Activated B cell treated with CpG ODN at 0.5 μM for 24 hours (primary cell): ENCODE data around the gene KAT6B. TPM values are rescaled to one million over a fixed set of nuclear protein-coding genes. Genes with fewer than 3 reads are reported as not detected.

Experiments
- ATAC-seq: fragments of 200-7000 bp; cut with Tn5 transposase; one replicate; pipeline ENCODE4 v1.10.0; 2021; ENCODE audit warnings: low read depth, mild to moderate bottlenecking, moderate library complexity
- CTCF ChIA-PET: fragments of 350-600 bp; sonication (Branson Sonifier 250); formaldehyde crosslinking; loops from one replicate; lab custom pipeline; 2021; ENCODE audit warnings: antibody characterized with exemption; lab: Charles Lee
- POLR2A ChIA-PET: fragments of 350-600 bp; sonication (Branson Sonifier 250); formaldehyde crosslinking; loops from one replicate; lab custom pipeline; 2021; ENCODE audit warnings: antibody characterized with exemption; lab: Charles Lee
- DNase-seq: peaks from one replicate; pipeline ENCODE4 v3.0.0; 2022
- H3K27ac Mint-ChIP-seq: one replicate; pipeline ENCODE4 v1.8.0; 2020; ENCODE audit warnings: mixed read lengths
- H3K27me3 Mint-ChIP-seq: one replicate; pipeline ENCODE4 v1.8.0; 2021; ENCODE audit warnings: mixed read lengths
- H3K36me3 Mint-ChIP-seq: one replicate; pipeline ENCODE4 v1.8.0; 2021; ENCODE audit warnings: low read depth, mixed read lengths
- H3K4me1 Mint-ChIP-seq: one replicate; pipeline ENCODE4 v1.8.0; 2021; ENCODE audit warnings: mixed read lengths
- H3K4me3 Mint-ChIP-seq: one replicate; pipeline ENCODE4 v1.8.0; 2020; ENCODE audit warnings: mild to moderate bottlenecking, mixed read lengths
- H3K9me3 Mint-ChIP-seq: one replicate; pipeline ENCODE4 v1.8.0; 2020; ENCODE audit warnings: mixed read lengths
- CTCF ChIP-seq: fragments of 200-600 bp; IDR thresholded peaks from one replicate; pipeline ENCODE4 v1.8.0; 2022; ENCODE audit warnings: antibody characterized with exemption, mild to moderate bottlenecking
- intact Hi-C: fragments of 100-400 bp; cut with micrococcal nuclease; formaldehyde crosslinking; loops from one replicate; pipeline ENCODE4 v1.15.1; 2024
- total RNA-seq: library from RNA; stranded (reverse); gene quantifications from 2 replicates; pipeline ENCODE4 v1.2.3, GENCODE V29; 2022

KAT6B gene
- total RNA-seq, 1 donor from 2014 or later, result 45.2 TPM

DNA sequence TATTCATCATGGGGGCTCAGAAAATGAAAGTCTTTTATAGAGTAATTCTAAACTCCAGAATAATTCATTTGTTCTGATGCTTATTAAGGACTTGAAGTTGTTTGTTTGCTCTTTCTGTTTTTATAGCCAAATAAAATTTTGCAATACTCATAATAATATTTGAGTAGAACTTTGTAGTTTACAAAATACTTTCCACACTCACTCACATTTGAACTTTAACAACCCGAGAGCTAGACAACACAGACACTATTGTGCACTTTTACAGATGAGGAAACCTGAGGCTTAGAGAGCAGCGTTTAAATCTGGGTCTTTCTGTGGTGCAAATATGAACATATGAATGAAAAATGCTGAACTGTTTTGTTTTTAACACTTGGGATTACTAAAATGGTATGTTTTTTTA is 126.8 kb downstream of the KAT6B start:
- Mint-ChIP-seq H3K36me3 (no peaks in the 10 kb centered on the region), H3K9me3 (no peaks in the 10 kb centered on the region), H3K4me1 (peaks cover 10% of the 10 kb centered on the region), H3K4me3 (no peak overlapping the region), H3K27me3 (no peaks in the 10 kb centered on the region), H3K27ac (no peak overlapping the region)
- ATAC-seq (no peak), DNase-seq (no peak)
- CTCF ChIA-PET, result no interaction called here
- intact Hi-C loops, result no loop called here
- POLR2A ChIA-PET, result no interaction called here
- no peak for TF ChIP-seq CTCF

DNA sequence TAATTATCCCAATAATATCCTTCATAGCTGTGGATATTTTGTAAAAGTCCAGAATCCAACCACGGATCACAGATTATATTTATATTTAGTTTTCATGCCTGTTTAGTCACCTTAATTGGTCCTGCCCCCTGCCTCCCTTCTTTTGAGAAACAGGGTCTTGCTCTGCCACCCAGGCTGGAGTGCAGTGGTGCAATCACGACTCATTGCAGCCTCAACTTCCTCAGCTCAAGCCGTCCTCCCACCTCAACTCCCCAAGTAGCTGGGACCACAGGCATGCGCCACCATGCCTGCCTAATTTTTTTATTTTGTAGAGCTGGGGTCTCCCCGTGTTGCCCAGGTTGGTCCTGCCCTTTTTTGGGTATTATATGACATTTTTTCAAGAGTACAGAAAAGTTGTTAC is 129.4 kb downstream of the KAT6B start:
- TF ChIP-seq CTCF, result no peak
- Mint-ChIP-seq H3K4me3 (no peak overlapping the region), H3K9me3 (no peaks in the 10 kb centered on the region), H3K36me3 (peaks cover 2% of the 10 kb centered on the region), H3K27me3 (no peaks in the 10 kb centered on the region), H3K27ac (no peak overlapping the region), H3K4me1 (peaks cover 2% of the 10 kb centered on the region)
- ChIA-PET CTCF (no interaction called here), POLR2A (no interaction called here)
- no peak for DNase-seq
- no peak for ATAC-seq
- intact Hi-C loops, result no loop called here

GRCh38 chr10:74956555-74957111 is 130.2 kb downstream of the KAT6B start:
- Mint-ChIP-seq H3K27ac (no peak overlapping the region), H3K36me3 (peaks cover 8% of the 10 kb centered on the region), H3K4me3 (no peak overlapping the region), H3K27me3 (no peaks in the 10 kb centered on the region), H3K9me3 (no peaks in the 10 kb centered on the region), H3K4me1 (peaks cover 2% of the 10 kb centered on the region)
- intact Hi-C loops, result no loop called here
- ATAC-seq (no peak), DNase-seq (no peak)
- no peak for TF ChIP-seq CTCF
- POLR2A ChIA-PET, result no interaction called here
- CTCF ChIA-PET, result no interaction called here

- POLR2A ChIA-PET, result no interaction called here
- DNase-seq (no peak), ATAC-seq (no peak)
- H3K4me3 Mint-ChIP-seq, result no peak overlapping the region
- TF ChIP-seq CTCF, result no peak
- H3K9me3 Mint-ChIP-seq, result no peaks in the 10 kb centered on the region
- peaks cover 2% of the 10 kb centered on the region for H3K4me1 Mint-ChIP-seq
- no peaks in the 10 kb centered on the region for H3K27me3 Mint-ChIP-seq
- H3K36me3 Mint-ChIP-seq, result peaks cover 11% of the 10 kb centered on the region
- intact Hi-C loops, result no loop called here
- CTCF ChIA-PET, result no interaction called here
- H3K27ac Mint-ChIP-seq, result no peak overlapping the region
Measured at GRCh38 chr10:74957285-74957961, 131.0 kb downstream of the KAT6B start.

GRCh38 chr10:74958316-74958715 is 131.9 kb downstream of the KAT6B start:
- Mint-ChIP-seq H3K4me3 (no peak overlapping the region), H3K4me1 (peaks cover 4% of the 10 kb centered on the region), H3K27ac (no peak overlapping the region), H3K36me3 (peaks cover 11% of the 10 kb centered on the region), H3K9me3 (no peaks in the 10 kb centered on the region), H3K27me3 (no peaks in the 10 kb centered on the region)
- ChIA-PET POLR2A (no interaction called here), CTCF (no interaction called here)
- DNase-seq (no peak), ATAC-seq (no peak)
- TF ChIP-seq CTCF, result no peak
- intact Hi-C loops, result no loop called here
